Ascending aorta (tissue), 2 donors: ENCODE results near the gene LRP8. TPM values are rescaled to one million over a fixed set of nuclear protein-coding genes. Genes with fewer than 3 reads are reported as not detected.
"Not testable (repeated sequence)": the region's sequence is repeated elsewhere in the genome, so short reads cannot be mapped to it uniquely, and the experiment has no call there.

Experiments used
- DNase-seq, 2 donors: peaks; one replicate each; pipeline ENCODE4 v3.0.0-alpha.2; 2019; ENCODE audit warnings: low spot score in 2 of 2
- H3K27ac ChIP-seq, 2 donors: fragments of 200-600 bp; sonication (generic); one replicate each; pipeline ENCODE4 v1.5.1; 2016 to 2017; ENCODE audit warnings: mild to moderate bottlenecking in 1 of 2
- H3K27me3 ChIP-seq: fragments of 200-600 bp; sonication (generic); one replicate; pipeline ENCODE4 v1.5.1; 2017
- H3K36me3 ChIP-seq, 2 donors: fragments of 200-600 bp; sonication (generic); one replicate each; pipeline ENCODE4 v1.5.1; 2016
- H3K4me1 ChIP-seq, 2 donors: fragments of 200-600 bp; sonication (generic); one replicate each; pipeline ENCODE4 v1.5.1; 2016 to 2017; ENCODE audit warnings: mild to moderate bottlenecking in 1 of 2
- H3K4me3 ChIP-seq, 2 donors: fragments of 200-600 bp; sonication (generic); one replicate each; pipeline ENCODE4 v1.5.1; 2016 to 2017; ENCODE audit warnings: mild to moderate bottlenecking in 1 of 2
- H3K9me3 ChIP-seq, 2 donors: fragments of 200-600 bp; sonication (generic); one replicate each; pipeline ENCODE4 v1.5.1; 2016
- intact Hi-C: fragments of 100-400 bp; cut with DNase I; formaldehyde crosslinking; loops from one replicate; pipeline ENCODE4 v1.15.1; 2023
- total RNA-seq: library from RNA; depleted of rRNA; stranded (reverse); fragments of >200 nt; gene quantifications from one replicate; pipeline ENCODE4 v1.1.0, GENCODE V29; 2016
- TF ChIP-seq, protein P1 (sequence below), 3 experiments: fragments of 200-600 bp in 2 of 3; fragments of 450-650 bp in 1 of 3; sonication (generic) in 2 of 3; IDR thresholded peaks; one replicate each; pipeline ENCODE4 v1.5.1; 2016 to 2019; ENCODE audit warnings: antibody characterized with exemption in 3 of 3, mild to moderate bottlenecking in 1 of 3, moderate library complexity in 1 of 3

LRP8 gene
- total RNA-seq, 1 donor from 2014 or later = 10.0 TPM

DNA sequence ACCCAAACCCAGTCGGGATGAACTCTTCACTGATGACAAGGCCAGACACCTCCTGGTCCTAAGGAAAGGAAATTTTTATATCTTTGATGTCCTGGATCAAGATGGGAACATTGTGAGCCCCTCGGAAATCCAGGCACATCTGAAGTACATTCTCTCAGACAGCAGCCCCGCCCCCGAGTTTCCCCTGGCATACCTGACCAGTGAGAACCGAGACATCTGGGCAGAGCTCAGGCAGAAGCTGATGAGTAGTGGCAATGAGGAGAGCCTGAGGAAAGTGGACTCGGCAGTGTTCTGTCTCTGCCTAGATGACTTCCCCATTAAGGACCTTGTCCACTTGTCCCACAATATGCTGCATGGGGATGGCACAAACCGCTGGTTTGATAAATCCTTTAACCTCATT lies 117.5 kb downstream of the LRP8 start:
- intact Hi-C loops = no loop called here

DNA sequence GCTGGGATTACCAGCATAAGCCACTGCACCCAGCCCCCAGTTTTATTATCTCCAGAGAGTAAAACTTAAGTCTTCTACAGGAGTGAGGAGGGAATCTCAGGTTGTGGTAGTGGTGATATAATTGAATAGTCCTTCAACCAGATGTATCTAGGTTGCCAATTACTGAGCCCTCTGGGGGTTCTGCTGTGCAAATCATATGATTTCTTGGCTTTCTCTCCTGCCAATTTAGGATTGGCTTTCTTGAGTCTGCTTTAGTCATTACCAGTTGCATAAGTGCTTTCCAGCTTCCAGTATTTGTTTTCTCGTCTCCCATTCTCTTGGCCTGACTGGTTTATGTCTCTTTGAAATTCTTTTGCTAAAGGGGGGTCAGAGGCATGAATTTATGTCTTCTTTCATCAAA lies 120.1 kb downstream of the LRP8 start:
- Histone ChIP-seq H3K36me3 (peaks cover 55 to 91% of the 10 kb centered on the region in 2 donors), H3K27me3 (no peaks in the 10 kb centered on the region), H3K4me1 (no peaks in the 10 kb centered on the region), H3K27ac (no peak overlapping the region), H3K9me3 (no peaks in the 10 kb centered on the region), H3K4me3 (no peak overlapping the region)
- no peak for DNase-seq
- TF ChIP-seq, protein P1, sequence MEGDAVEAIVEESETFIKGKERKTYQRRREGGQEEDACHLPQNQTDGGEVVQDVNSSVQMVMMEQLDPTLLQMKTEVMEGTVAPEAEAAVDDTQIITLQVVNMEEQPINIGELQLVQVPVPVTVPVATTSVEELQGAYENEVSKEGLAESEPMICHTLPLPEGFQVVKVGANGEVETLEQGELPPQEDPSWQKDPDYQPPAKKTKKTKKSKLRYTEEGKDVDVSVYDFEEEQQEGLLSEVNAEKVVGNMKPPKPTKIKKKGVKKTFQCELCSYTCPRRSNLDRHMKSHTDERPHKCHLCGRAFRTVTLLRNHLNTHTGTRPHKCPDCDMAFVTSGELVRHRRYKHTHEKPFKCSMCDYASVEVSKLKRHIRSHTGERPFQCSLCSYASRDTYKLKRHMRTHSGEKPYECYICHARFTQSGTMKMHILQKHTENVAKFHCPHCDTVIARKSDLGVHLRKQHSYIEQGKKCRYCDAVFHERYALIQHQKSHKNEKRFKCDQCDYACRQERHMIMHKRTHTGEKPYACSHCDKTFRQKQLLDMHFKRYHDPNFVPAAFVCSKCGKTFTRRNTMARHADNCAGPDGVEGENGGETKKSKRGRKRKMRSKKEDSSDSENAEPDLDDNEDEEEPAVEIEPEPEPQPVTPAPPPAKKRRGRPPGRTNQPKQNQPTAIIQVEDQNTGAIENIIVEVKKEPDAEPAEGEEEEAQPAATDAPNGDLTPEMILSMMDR (IDR thresholded peaks at IDR 0.05) = no peak
- intact Hi-C loops = no loop called here

More for the DNA sequence above, 117.5 kb downstream of the LRP8 start:
- no peaks in the 10 kb centered on the region for H3K9me3 ChIP-seq
- no peaks in the 10 kb centered on the region for H3K4me1 ChIP-seq
- H3K27me3 ChIP-seq = no peaks in the 10 kb centered on the region
- no peak overlapping the region for H3K27ac ChIP-seq
- peaks cover 57 to 91% of the 10 kb centered on the region in 2 donors for H3K36me3 ChIP-seq
- DNase-seq = no peak
- TF ChIP-seq, protein P1 (IDR thresholded peaks at IDR 0.05) = no peak
- H3K4me3 ChIP-seq = no peak overlapping the region

DNA sequence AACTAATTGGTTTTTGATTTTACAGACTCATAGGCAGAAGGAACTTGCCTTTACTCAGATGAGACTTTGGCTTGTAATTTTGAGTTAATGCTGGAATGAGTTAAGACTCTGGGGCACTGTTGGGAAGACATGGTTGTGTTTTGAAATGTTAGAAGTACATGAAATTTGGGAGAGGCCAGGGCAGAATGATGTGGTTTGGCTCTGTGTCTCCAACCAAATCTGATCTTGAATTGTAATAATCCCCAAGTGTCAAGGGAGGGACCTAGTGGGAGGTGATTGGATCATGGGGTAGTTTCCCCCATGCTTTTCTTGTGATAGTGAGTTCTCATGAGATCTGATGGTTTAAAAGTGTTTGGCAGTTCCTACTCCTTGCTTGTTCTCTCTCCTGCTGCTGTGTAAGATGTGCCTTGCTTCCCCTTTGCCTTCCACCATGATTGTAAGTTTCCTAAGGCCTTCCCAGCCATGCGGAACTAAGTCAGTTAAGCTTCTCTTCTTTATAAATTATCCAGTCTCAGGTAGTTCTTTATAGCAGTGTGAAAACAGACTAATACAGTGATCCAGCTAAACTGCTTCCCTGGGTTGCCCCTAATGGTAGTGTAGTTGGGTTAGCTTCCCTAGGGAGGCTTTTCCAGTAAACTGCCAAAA lies 121.0 kb downstream of the LRP8 start:
- Histone ChIP-seq H3K27me3 (no peaks in the 10 kb centered on the region), H3K4me1 (no peaks in the 10 kb centered on the region), H3K27ac (no peak overlapping the region), H3K4me3 (no peak overlapping the region), H3K36me3 (peaks cover 57 to 91% of the 10 kb centered on the region in 2 donors), H3K9me3 (no peaks in the 10 kb centered on the region)
- TF ChIP-seq, protein P1 (IDR thresholded peaks at IDR 0.05) = no peak
- no peak for DNase-seq
- intact Hi-C loops = no loop called here

DNA sequence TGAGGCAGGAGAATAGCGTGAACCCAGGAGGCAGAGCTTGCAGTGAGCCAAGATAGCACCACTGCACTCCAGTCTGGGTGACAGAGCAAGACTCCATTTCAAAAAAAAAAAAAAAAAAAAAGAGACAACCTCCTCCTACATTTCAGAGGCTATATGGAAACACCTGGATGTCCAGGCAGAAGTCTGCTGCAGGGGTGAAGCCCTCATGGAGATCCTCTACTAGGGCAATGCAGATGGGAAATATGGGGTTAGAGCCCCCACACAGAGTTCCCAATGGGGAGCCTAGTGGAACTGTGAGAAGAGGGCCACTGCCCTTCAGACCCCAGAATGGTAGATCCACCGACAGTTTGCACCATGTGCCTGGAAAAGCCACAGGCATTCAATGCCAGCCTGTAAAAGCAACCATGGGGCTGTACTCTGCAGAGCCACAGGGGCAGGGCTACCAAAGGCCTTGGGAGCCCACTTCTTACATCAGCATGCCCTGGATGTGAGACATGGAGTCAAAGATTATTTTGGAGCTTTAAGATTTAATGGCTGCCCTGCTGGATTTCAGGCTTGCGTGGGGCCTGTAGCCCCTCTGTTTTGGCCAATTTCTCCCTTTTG lies 121.7 kb downstream of the LRP8 start:
- peaks cover 55 to 90% of the 10 kb centered on the region in 2 donors for H3K36me3 ChIP-seq
- H3K27ac ChIP-seq, H3K9me3 ChIP-seq, H3K4me1 ChIP-seq, intact Hi-C loops, H3K27me3 ChIP-seq, DNase-seq, H3K4me3 ChIP-seq: not testable (repeated sequence)

DNA sequence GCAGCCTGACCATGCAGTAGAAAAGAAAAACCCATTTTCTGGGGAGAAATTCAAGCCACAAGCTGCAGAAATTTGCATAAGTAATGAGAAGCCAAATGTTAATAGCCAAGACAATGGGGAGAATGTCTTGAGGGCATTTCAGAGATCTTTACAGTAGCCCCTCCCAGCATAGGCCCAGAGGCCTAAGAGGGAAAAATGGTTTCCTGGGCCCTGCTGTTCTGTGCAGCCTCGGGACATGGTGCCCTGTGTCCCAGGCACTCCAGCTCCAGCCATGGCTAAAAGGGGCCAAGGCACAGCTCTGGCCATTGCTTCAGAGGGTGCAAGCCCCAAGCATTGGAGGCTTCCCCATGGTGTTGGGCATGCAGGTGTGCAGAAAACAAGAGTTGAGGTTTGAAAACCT lies 122.4 kb downstream of the LRP8 start:
- DNase-seq, H3K4me3 ChIP-seq, H3K27ac ChIP-seq, H3K27me3 ChIP-seq, H3K4me1 ChIP-seq, H3K9me3 ChIP-seq, intact Hi-C loops: not testable (repeated sequence)
- peaks cover 48 to 88% of the 10 kb centered on the region in 2 donors for H3K36me3 ChIP-seq

DNA sequence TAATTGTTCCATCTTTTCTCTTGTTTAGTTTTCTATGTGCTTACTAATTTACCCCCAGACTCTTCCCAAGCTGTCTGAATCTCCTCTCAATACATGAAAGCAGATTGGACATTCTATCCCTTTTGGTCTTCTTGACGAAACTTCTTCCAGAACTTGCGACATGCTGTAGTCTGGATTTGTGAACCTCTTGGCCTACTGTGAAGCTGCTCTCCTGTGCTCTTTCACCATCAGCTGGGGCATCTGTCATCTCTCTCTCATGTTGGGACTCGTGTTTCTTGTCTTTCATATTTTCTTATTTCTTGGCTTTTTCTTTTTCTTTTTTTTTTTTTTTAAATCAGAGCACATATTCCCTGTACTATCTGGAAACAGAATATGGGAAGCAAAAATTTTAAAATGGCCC lies 124.4 kb downstream of the LRP8 start:
- Histone ChIP-seq H3K9me3 (no peaks in the 10 kb centered on the region), H3K27ac (no peak overlapping the region), H3K4me3 (no peak overlapping the region), H3K4me1 (no peaks in the 10 kb centered on the region), H3K36me3 (peaks cover 30 to 68% of the 10 kb centered on the region in 2 donors), H3K27me3 (no peaks in the 10 kb centered on the region)
- intact Hi-C loops = no loop called here
- no peak for DNase-seq
- TF ChIP-seq, protein P1 (IDR thresholded peaks at IDR 0.05) = no peak
